Nephron (organoid): ENCODE measurements around the gene SHISAL1.

Source experiments
- H3K27ac Mint-ChIP-seq, 3 experiments: 2 replicates each; pipeline ENCODE4 v1.8.0; 2020; ENCODE audit warnings: mixed read lengths in 3 of 3, mild to moderate bottlenecking in 2 of 3, moderate library complexity in 1 of 3
- H3K27me3 Mint-ChIP-seq: 2 replicates; pipeline ENCODE4 v1.8.0; 2021; ENCODE audit warnings: low read depth, mild to moderate bottlenecking, moderate library complexity, mixed read lengths
- H3K36me3 Mint-ChIP-seq: 2 replicates; pipeline ENCODE4 v1.8.0; 2020; ENCODE audit warnings: low read depth, mixed read lengths
- H3K4me1 Mint-ChIP-seq: 2 replicates; pipeline ENCODE4 v1.8.0; 2020; ENCODE audit warnings: mixed read lengths
- H3K4me3 Mint-ChIP-seq, 3 experiments: 2 replicates each; pipeline ENCODE4 v1.8.0; 2020; ENCODE audit warnings: mild to moderate bottlenecking in 3 of 3, mixed read lengths in 3 of 3, moderate library complexity in 2 of 3
- H3K9me3 Mint-ChIP-seq: 2 replicates; pipeline ENCODE4 v1.8.0; 2020; ENCODE audit warnings: mixed read lengths
- TF ChIP-seq, protein P1 (sequence below), 3 experiments: fragments of 200-600 bp; sonication (generic); IDR thresholded peaks; one replicate each; pipeline ENCODE4 v1.5.0; 2021; ENCODE audit warnings: antibody characterized with exemption in 3 of 3; ENCODE audit not compliant: unreplicated experiment in 3 of 3

Gene SHISAL1

DNA sequence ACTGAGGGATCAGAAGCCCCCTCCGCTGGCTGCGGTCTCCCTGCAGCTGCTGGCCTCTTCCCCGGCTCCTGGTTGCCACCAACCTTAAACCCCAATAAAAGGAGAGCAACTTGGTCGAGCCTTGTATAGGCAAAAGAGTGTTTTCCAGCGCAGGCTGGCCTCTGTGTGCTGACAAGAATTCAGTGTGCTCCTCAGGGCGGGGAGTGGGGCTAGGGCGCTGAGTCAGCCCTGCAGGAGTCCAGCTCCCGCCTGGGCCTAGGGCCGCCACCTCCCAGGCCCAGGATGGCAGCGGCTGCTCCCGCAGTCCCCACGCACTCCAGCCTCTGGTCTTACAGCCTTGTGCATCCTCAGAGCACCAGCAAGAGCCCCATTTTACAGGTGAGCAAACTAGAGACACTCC, at the start of gene SHISAL1:
TSS of gene SHISAL1 (minus strand) at position 186 of the 400 bp plus-strand sequence. CDS start 12,006 bp downstream, outside the sequence.
- peaks cover 4% of the 10 kb centered on the region for H3K27me3 Mint-ChIP-seq
- H3K36me3 Mint-ChIP-seq = no peaks in the 10 kb centered on the region

GRCh38 chr22:44361391-44362126, 48.8 kb upstream of the SHISAL1 start:
- TF ChIP-seq, protein P1, sequence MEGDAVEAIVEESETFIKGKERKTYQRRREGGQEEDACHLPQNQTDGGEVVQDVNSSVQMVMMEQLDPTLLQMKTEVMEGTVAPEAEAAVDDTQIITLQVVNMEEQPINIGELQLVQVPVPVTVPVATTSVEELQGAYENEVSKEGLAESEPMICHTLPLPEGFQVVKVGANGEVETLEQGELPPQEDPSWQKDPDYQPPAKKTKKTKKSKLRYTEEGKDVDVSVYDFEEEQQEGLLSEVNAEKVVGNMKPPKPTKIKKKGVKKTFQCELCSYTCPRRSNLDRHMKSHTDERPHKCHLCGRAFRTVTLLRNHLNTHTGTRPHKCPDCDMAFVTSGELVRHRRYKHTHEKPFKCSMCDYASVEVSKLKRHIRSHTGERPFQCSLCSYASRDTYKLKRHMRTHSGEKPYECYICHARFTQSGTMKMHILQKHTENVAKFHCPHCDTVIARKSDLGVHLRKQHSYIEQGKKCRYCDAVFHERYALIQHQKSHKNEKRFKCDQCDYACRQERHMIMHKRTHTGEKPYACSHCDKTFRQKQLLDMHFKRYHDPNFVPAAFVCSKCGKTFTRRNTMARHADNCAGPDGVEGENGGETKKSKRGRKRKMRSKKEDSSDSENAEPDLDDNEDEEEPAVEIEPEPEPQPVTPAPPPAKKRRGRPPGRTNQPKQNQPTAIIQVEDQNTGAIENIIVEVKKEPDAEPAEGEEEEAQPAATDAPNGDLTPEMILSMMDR (IDR thresholded peaks at IDR 0.05; ENCODE audit: unreplicated experiment in 3 of 3) = no peak
- H3K4me1 Mint-ChIP-seq = peaks cover 53% of the 10 kb centered on the region
- H3K27ac Mint-ChIP-seq = no peak overlapping the region
- H3K36me3 Mint-ChIP-seq = no peaks in the 10 kb centered on the region
- H3K9me3 Mint-ChIP-seq = no peaks in the 10 kb centered on the region
- H3K4me3 Mint-ChIP-seq = no peak overlapping the region
- H3K27me3 Mint-ChIP-seq = peaks cover 23% of the 10 kb centered on the region

More for the DNA sequence above, at the start of gene SHISAL1:
- Mint-ChIP-seq H3K4me1 (peaks cover 10% of the 10 kb centered on the region), H3K9me3 (no peaks in the 10 kb centered on the region), H3K27ac (no peak within 1 kb of the TSS), H3K4me3 (no peak within 1 kb of the TSS)
- TF ChIP-seq, protein P1 (IDR thresholded peaks at IDR 0.05; ENCODE audit: unreplicated experiment in 3 of 3) = no peak

DNA sequence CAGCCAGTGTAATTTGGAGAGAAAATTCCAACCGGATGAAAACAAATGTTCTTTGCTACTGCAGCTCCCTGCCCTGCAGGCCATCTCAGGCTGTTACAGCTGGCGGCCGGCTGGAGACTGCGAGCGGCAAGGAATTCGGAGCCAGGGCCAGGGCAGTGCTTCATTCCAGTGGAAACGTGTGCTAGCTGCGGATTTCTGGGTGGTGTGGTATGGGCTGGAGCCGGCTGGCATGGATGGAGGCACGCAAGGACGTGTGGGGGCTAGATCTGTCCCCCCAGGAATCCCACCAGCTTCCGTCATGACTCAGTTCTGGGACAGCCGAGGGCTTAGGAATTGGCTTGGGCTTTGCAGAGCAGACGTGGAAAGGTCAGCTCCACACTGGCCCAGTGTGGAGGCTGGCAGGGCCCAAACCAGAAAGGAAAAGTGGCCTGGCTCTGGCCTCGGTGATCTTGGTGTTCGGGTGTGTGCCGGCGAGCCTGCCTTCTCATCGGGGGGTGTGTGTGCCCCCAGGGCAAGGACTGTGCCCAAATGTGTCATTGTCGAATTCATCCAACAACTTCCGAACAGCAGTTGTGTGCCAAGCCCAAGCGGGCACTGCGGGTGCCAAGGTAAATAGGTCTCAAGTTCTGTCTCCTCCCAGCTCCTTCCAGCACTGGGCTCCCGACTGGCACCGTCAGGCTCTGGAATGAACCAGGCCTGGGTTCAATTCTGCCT, 48.1 kb upstream of the SHISAL1 start:
- Mint-ChIP-seq H3K36me3 (no peaks in the 10 kb centered on the region), H3K27ac (no peak overlapping the region), H3K9me3 (no peaks in the 10 kb centered on the region), H3K4me1 (peaks cover 47% of the 10 kb centered on the region), H3K4me3 (no peak overlapping the region), H3K27me3 (peaks cover 23% of the 10 kb centered on the region)
- TF ChIP-seq, protein P1 (IDR thresholded peaks at IDR 0.05; ENCODE audit: unreplicated experiment in 3 of 3) = peak in 2 of 3 experiments; percentile 13 to 36

GRCh38 chr22:44360306-44360667, 47.5 kb upstream of the SHISAL1 start:
- TF ChIP-seq, protein P1 (IDR thresholded peaks at IDR 0.05; ENCODE audit: unreplicated experiment in 3 of 3) = no peak
- Mint-ChIP-seq H3K9me3 (no peaks in the 10 kb centered on the region), H3K27ac (no peak overlapping the region), H3K36me3 (no peaks in the 10 kb centered on the region), H3K4me1 (peaks cover 47% of the 10 kb centered on the region), H3K27me3 (peaks cover 27% of the 10 kb centered on the region), H3K4me3 (no peak overlapping the region)

- H3K9me3 Mint-ChIP-seq = no peaks in the 10 kb centered on the region
- TF ChIP-seq, protein P1 (IDR thresholded peaks at IDR 0.05; ENCODE audit: unreplicated experiment in 3 of 3) = no peak
Observed at GRCh38 chr22:44359496-44360110, 46.9 kb upstream of the SHISAL1 start.

More at GRCh38 chr22:44359496-44360110, 46.9 kb upstream of the SHISAL1 start:
- Mint-ChIP-seq H3K4me3 (no peak overlapping the region), H3K27me3 (peaks cover 31% of the 10 kb centered on the region), H3K27ac (no peak overlapping the region), H3K4me1 (peaks cover 43% of the 10 kb centered on the region), H3K36me3 (no peaks in the 10 kb centered on the region)
